GM19099 (cell line): ENCODE data around the gene OGG1.

ENCODE experiments used
- POLR2A ChIP-seq: IDR thresholded peaks from 3 replicates; pipeline ENCODE4 v1.6.1; 2011; ENCODE audit warnings: low read depth; ENCODE audit not compliant: insufficient read length; ENCODE audit errors: extremely low read depth

Gene OGG1

DNA sequence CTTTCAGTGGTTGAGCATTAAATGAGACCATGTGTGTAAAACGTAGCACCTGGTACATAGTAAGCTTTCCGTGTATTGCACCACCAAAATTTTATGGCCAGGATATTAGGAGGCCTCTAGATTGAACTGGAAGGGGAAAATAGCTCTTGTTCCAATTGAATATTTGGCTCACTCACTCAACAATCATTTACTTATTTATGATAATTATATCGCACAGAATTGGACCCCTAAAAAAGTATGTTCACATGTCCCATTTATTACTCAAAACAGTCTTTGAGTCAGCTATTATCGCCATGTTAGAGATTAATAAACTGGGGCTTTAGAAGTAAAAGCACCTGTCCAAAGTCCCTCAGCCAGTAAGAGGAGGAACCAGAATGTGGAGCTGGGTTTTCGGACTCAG, 55.2 kb downstream of the OGG1 start:
- no peak for TF ChIP-seq POLR2A

DNA sequence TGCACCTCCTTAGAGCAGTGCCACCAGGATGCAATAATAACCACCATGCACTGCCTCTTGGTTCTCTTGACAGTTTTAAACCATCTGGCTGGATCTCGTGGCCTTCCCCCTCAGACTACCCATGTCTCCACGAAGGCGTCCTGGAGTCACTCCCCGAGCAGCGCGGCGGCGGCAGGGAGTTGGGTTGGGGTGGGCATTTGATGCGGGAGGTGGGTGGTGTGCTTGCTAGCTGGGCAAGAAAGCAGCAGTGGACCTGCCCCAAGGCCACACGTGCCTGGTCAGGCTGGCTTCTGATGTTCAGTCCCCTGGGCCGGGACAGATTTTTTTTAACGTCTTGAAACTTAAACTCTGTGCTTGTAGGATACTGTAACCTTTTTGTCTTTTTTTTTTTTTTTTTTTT, 56.4 kb downstream of the OGG1 start:
- no peak for TF ChIP-seq POLR2A
